Hepatocyte (in vitro differentiated cells): ENCODE measurements around the gene SHANK2.

Experiments
- EZH2 ChIP-seq: fragments of 200-600 bp; sonication (generic); IDR thresholded peaks from 2 replicates; pipeline ENCODE4 v1.6.1; 2016; ENCODE audit warnings: antibody characterized with exemption, mild to moderate bottlenecking, borderline replicate concordance
- EZH2phosphoT487 ChIP-seq: fragments of 200-600 bp; sonication (generic); IDR thresholded peaks from one replicate; pipeline ENCODE4 v1.6.1; 2018; ENCODE audit warnings: antibody characterized with exemption, mild to moderate bottlenecking, low read depth, moderate library complexity; ENCODE audit not compliant: unreplicated experiment, severe bottlenecking
- TF ChIP-seq, protein P1 (sequence below): fragments of 200-600 bp; sonication (generic); IDR thresholded peaks from 2 replicates; pipeline ENCODE4 v1.5.1; 2016; ENCODE audit warnings: antibody characterized with exemption, mild to moderate bottlenecking; ENCODE audit not compliant: poor library complexity

DNA sequence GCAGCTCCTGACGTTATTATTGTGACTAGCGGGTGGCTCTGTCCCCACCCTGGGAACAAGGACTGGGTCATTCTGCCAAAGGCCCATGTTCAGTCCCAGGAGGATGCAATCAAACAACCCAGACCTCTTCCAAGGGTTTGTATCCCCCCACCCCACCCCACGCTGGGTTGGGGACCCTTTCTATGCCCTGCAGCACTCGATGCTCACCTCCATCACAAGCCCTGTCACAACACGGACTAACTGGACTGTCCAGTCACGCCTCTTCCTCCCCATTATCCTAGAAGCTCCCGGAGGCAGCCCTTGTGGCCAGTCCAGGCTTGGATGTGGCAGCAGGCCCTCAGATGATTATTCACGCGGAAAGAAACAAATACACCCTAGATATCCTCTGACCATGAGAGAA lies 3.7 kb downstream of the SHANK2 start:
- TF ChIP-seq, protein P1, sequence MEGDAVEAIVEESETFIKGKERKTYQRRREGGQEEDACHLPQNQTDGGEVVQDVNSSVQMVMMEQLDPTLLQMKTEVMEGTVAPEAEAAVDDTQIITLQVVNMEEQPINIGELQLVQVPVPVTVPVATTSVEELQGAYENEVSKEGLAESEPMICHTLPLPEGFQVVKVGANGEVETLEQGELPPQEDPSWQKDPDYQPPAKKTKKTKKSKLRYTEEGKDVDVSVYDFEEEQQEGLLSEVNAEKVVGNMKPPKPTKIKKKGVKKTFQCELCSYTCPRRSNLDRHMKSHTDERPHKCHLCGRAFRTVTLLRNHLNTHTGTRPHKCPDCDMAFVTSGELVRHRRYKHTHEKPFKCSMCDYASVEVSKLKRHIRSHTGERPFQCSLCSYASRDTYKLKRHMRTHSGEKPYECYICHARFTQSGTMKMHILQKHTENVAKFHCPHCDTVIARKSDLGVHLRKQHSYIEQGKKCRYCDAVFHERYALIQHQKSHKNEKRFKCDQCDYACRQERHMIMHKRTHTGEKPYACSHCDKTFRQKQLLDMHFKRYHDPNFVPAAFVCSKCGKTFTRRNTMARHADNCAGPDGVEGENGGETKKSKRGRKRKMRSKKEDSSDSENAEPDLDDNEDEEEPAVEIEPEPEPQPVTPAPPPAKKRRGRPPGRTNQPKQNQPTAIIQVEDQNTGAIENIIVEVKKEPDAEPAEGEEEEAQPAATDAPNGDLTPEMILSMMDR = no peak
- no peak for TF ChIP-seq EZH2
- TF ChIP-seq EZH2phosphoT487 = no peak
